Caco-2 (cell line): ENCODE results near the gene MAGEB1. TPM values are rescaled to one million over a fixed set of nuclear protein-coding genes. Genes with fewer than 3 reads are reported as not detected.

Experiments used
- BruUV-seq: library from RNA; stranded (reverse); fragments of 400-500 nt; replicated peaks from 2 replicates; lab custom pipeline; 2021; lab: Mats Ljungman, UMichigan
- CTCF ChIA-PET: fragments of 300-600 bp; sonication (Branson Sonifier 250); formaldehyde crosslinking; loops from one replicate; lab custom pipeline; 2022; ENCODE audit warnings: antibody characterized with exemption; lab: Charles Lee
- POLR2A ChIA-PET: fragments of 300-600 bp; sonication (Branson Sonifier 250); formaldehyde crosslinking; loops from one replicate; lab custom pipeline; 2022; ENCODE audit warnings: antibody characterized with exemption; lab: Charles Lee
- DNase-seq, 2 experiments: peaks; one replicate each; pipeline versions ENCODE4 v3.0.0 to v3.0.0-alpha.2; 2020 to 2022
- H3K27me3 ChIP-seq: replicated peaks from 2 replicates; pipeline ENCODE4 v1.6.0; 2011; ENCODE audit warnings: low read length; ENCODE audit not compliant: control insufficient read depth, insufficient read depth
- H3K36me3 ChIP-seq: 2 replicates; pipeline ENCODE4 v1.5.1; 2011; ENCODE audit warnings: low read length; ENCODE audit not compliant: control insufficient read depth, insufficient read depth
- H3K4me1 ChIP-seq: fragments of 250-450 bp; sonication (Bioruptor Pico); 2 replicates; pipeline ENCODE4 v1.5.1; 2020; ENCODE audit warnings: mild to moderate bottlenecking
- H3K4me3 ChIP-seq: 2 replicates; pipeline ENCODE4 v1.5.1; 2011; ENCODE audit warnings: low read depth, mild to moderate bottlenecking, control low read depth, low read length
- H3K9me3 ChIP-seq: fragments of 250-450 bp; sonication (Bioruptor Pico); 2 replicates; pipeline ENCODE4 v1.5.1; 2020; ENCODE audit warnings: mild to moderate bottlenecking, moderate library complexity
- H3K27ac Mint-ChIP-seq: one replicate; pipeline ENCODE4 v1.8.0; 2022; ENCODE audit warnings: mixed read lengths; ENCODE audit not compliant: unreplicated experiment
- H3K27me3 Mint-ChIP-seq: one replicate; pipeline ENCODE4 v1.8.0; 2022; ENCODE audit warnings: mixed read lengths; ENCODE audit not compliant: insufficient read depth, unreplicated experiment
- H3K36me3 Mint-ChIP-seq: one replicate; pipeline ENCODE4 v1.8.0; 2022; ENCODE audit warnings: mild to moderate bottlenecking, mixed read lengths; ENCODE audit not compliant: insufficient read depth, unreplicated experiment
- H3K4me1 Mint-ChIP-seq: one replicate; pipeline ENCODE4 v1.8.0; 2022; ENCODE audit warnings: low read depth, mixed read lengths; ENCODE audit not compliant: unreplicated experiment
- H3K4me3 Mint-ChIP-seq: one replicate; pipeline ENCODE4 v1.8.0; 2022; ENCODE audit warnings: mild to moderate bottlenecking, moderate library complexity, mixed read lengths; ENCODE audit not compliant: unreplicated experiment
- H3K9me3 Mint-ChIP-seq: one replicate; pipeline ENCODE4 v1.8.0; 2022; ENCODE audit warnings: mixed read lengths; ENCODE audit not compliant: unreplicated experiment
- intact Hi-C: fragments of 100-400 bp; cut with micrococcal nuclease; formaldehyde crosslinking; loops from one replicate; pipeline ENCODE4 v1.10.0; 2022; ENCODE audit not compliant: unreplicated experiment
- total RNA-seq: library from RNA; stranded (reverse); gene quantifications from 2 replicates; pipeline ENCODE4 v1.2.3, GENCODE V29; 2022
- TF ChIP-seq, protein P1 (sequence below), 2 experiments: fragments of 200-600 bp in 1 of 2; IDR thresholded peaks; 1 replicate in 1 of 2; 2 replicates in 1 of 2; pipeline versions ENCODE4 v1.5.1 to v1.8.0; 2011 to 2022; ENCODE audit warnings: antibody characterized with exemption in 1 of 2, control low read depth in 1 of 2, inconsistent platforms in 1 of 2, low read depth in 1 of 2, low read length in 1 of 2, mild to moderate bottlenecking in 1 of 2, moderate library complexity in 1 of 2; ENCODE audit not compliant: insufficient read depth in 1 of 2, severe bottlenecking in 1 of 2, unreplicated experiment in 1 of 2

The MAGEB1 gene
- total RNA-seq, 1 experiment from 2014 or later = not detected

DNA sequence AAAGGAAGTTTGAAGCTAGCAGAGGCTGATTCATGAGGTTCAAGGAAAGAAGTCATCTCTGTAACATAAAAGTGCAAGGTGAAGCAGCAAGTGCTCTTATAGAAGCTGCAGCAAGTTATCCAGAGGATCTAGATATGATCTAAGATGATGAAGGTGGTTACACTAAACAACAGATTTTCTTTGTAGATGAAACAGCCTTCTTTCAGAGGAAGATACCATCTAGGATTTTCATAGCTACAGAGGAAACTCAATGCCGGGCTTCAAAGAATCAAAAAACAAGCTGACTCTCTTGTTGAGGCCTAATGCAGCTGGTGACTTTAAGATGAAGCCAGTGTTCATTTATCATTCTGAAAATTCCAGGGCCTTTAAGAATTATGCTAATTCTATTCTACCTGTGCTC is 33.5 kb downstream of the MAGEB1 start:
- BruUV-seq = no TSS peak
- TF ChIP-seq, protein P1, sequence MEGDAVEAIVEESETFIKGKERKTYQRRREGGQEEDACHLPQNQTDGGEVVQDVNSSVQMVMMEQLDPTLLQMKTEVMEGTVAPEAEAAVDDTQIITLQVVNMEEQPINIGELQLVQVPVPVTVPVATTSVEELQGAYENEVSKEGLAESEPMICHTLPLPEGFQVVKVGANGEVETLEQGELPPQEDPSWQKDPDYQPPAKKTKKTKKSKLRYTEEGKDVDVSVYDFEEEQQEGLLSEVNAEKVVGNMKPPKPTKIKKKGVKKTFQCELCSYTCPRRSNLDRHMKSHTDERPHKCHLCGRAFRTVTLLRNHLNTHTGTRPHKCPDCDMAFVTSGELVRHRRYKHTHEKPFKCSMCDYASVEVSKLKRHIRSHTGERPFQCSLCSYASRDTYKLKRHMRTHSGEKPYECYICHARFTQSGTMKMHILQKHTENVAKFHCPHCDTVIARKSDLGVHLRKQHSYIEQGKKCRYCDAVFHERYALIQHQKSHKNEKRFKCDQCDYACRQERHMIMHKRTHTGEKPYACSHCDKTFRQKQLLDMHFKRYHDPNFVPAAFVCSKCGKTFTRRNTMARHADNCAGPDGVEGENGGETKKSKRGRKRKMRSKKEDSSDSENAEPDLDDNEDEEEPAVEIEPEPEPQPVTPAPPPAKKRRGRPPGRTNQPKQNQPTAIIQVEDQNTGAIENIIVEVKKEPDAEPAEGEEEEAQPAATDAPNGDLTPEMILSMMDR (IDR thresholded peaks at IDR 0.05; ENCODE audit: insufficient read depth in 1 of 2, low read depth in 1 of 2, low read length in 1 of 2, severe bottlenecking in 1 of 2, unreplicated experiment in 1 of 2) = no peak
- Histone ChIP-seq H3K9me3 (no peaks in the 10 kb centered on the region), H3K4me1 (no peaks in the 10 kb centered on the region), H3K4me3 (no peak overlapping the region), H3K36me3 (no peaks in the 10 kb centered on the region), H3K27me3 (no peaks in the 10 kb centered on the region)
- no peaks in the 10 kb centered on the region for H3K27me3 Mint-ChIP-seq
- H3K27ac Mint-ChIP-seq = no peak overlapping the region
- no peaks in the 10 kb centered on the region for H3K4me1 Mint-ChIP-seq
- intact Hi-C loops = no loop called here
- no peaks in the 10 kb centered on the region for H3K9me3 Mint-ChIP-seq
- ChIA-PET CTCF (no interaction called here), POLR2A (no interaction called here)
- H3K4me3 Mint-ChIP-seq = no peak overlapping the region
- DNase-seq = no peak
- H3K36me3 Mint-ChIP-seq = no peaks in the 10 kb centered on the region

- ChIA-PET POLR2A (no interaction called here), CTCF (no interaction called here)
- no peaks in the 10 kb centered on the region for H3K27me3 ChIP-seq
- no peaks in the 10 kb centered on the region for H3K4me1 ChIP-seq
- H3K27ac Mint-ChIP-seq = no peak overlapping the region
- H3K9me3 Mint-ChIP-seq = no peaks in the 10 kb centered on the region
- H3K27me3 Mint-ChIP-seq = no peaks in the 10 kb centered on the region
- no peaks in the 10 kb centered on the region for H3K4me1 Mint-ChIP-seq
- TF ChIP-seq, protein P1 (IDR thresholded peaks at IDR 0.05; ENCODE audit: insufficient read depth in 1 of 2, low read depth in 1 of 2, low read length in 1 of 2, severe bottlenecking in 1 of 2, unreplicated experiment in 1 of 2) = no peak
- intact Hi-C loops = no loop called here
- DNase-seq = no peak
- no peak overlapping the region for H3K4me3 Mint-ChIP-seq
- no peaks in the 10 kb centered on the region for H3K9me3 ChIP-seq
- no peak overlapping the region for H3K4me3 ChIP-seq
- no peaks in the 10 kb centered on the region for H3K36me3 ChIP-seq
- BruUV-seq = no TSS peak
- no peaks in the 10 kb centered on the region for H3K36me3 Mint-ChIP-seq
These were observed 35.6 kb downstream of the MAGEB1 start for GRCh38 chrX:30282527-30282926.

DNA sequence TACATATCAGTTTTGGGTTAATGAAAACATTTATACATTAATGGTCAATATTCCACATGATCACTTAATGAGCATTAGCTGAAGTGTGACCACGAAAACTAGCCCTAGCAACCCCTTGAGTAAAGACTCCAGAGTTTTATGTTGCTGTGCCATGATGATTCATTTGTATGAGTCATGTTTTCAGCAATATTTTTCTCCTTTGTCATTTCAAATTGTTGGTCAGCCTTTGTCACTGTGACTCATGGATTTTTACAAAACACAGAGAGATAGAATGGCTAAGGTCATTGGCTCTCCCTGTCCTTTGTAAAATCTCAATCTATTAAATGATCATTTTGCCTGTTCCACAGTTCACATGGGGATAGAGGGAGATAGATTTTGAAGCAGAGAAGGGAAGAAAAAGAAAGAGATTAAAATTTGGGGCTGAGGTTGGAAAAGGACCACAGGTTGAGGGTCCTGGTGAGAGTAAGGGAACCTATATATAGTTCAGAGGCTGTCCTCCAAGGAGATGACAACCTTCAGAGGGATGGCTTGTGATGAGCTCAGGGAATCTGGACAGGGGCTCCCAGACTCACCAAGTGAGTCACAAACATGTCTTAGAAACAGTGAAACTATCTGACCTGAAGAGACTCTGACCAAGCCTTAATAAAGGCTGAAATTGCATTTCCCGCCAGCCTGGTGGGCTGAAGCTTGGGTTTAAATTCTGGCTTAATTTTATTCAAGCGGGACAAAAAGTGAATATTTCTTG is 36.7 kb downstream of the MAGEB1 start:
- ChIA-PET CTCF (no interaction called here), POLR2A (no interaction called here)
- Histone ChIP-seq H3K9me3 (no peaks in the 10 kb centered on the region), H3K4me1 (no peaks in the 10 kb centered on the region), H3K4me3 (no peak overlapping the region), H3K36me3 (no peaks in the 10 kb centered on the region), H3K27me3 (no peaks in the 10 kb centered on the region)
- Mint-ChIP-seq H3K36me3 (no peaks in the 10 kb centered on the region), H3K27me3 (no peaks in the 10 kb centered on the region), H3K4me1 (no peaks in the 10 kb centered on the region), H3K9me3 (no peaks in the 10 kb centered on the region), H3K27ac (peak overlapping the region; percentile 81), H3K4me3 (no peak overlapping the region)
- DNase-seq = no peak
- TF ChIP-seq, protein P1 (IDR thresholded peaks at IDR 0.05; ENCODE audit: insufficient read depth in 1 of 2, low read depth in 1 of 2, low read length in 1 of 2, severe bottlenecking in 1 of 2, unreplicated experiment in 1 of 2) = no peak
- intact Hi-C loops = no loop called here
- BruUV-seq = no TSS peak
